ENCODE measurements around the gene AKTIP. TPM values are rescaled to one million over a fixed set of nuclear protein-coding genes. Genes with fewer than 3 reads are reported as not detected.

Gene AKTIP
- total RNA-seq, 2 experiments from 2014 or later = 12.4 to 17.9 TPM

- Histone ChIP-seq H2AFZ (ENCODE audit: low read length) (0 out of 2 replicates have a peak overlapping the region, but pooled peaks have one; percentile 33), H3K36me3 (ENCODE audit: insufficient read depth, low read length) (peaks cover 3% of the 10 kb centered on the region; the same call in 1 of the 2 replicates), H3K4me2 (ENCODE audit: low read length) (peak overlapping the region; percentile 96), H3K4me1 (ENCODE audit: insufficient read depth, low read length, poor library complexity, severe bottlenecking) (peaks cover 23% of the 10 kb centered on the region), H3K27ac (ENCODE audit: low read depth, low read length, poor library complexity, severe bottlenecking) (peak overlapping the region; percentile 49), H3K9me3 (ENCODE audit: low read length) (no peaks in the 10 kb centered on the region), H4K20me1 (ENCODE audit: insufficient read depth, low read length) (no peaks in the 10 kb centered on the region), H3K79me2 (ENCODE audit: insufficient read depth, low read depth, low read length) (no peaks in the 10 kb centered on the region), H3K4me3 (ENCODE audit: low read depth, low read length, poor library complexity, severe bottlenecking) (peak overlapping the region; percentile 82), H3K9me2 (ENCODE audit: insufficient read depth, low read length) (no peaks in the 10 kb centered on the region)
- ChIA-PET CTCF (ENCODE audit: unreplicated experiment) (no interaction called here), POLR2A (interaction anchor here (0.6 to 2.2 kb wide), 10 partner anchors 25 to 622 kb away, joined by 3 to 9 read pairs (median 4); partner anchors contain the start of gene RBL2)
- peak; percentile 100 for DNase-seq (ENCODE audit: low spot score)
- no TSS peak for BruUV-seq (replicated peaks)
- intact Hi-C loops (cut with micrococcal nuclease; ENCODE audit: unreplicated experiment) = loop anchor here (1.0 to 5.0 kb wide), 4 partner anchors 47 to 446 kb away; no protein-coding TSS in a partner anchor
- TF ChIP-seq EZH2phosphoT487 (IDR thresholded peaks at IDR 0.05; ENCODE audit: borderline replicate concordance, low read depth, low read length) (no peak), CTCF (conservative IDR thresholded peaks at IDR 0.05; ENCODE audit: low read length) (no peak)
Measured at GRCh38 chr16:53503270-53503923, 388 bp upstream of the AKTIP start.

GRCh38 chr16:53501216-53501859 is 1.7 kb downstream of the AKTIP start:
- no peaks in the 10 kb centered on the region for H3K79me2 ChIP-seq (ENCODE audit: insufficient read depth, low read depth, low read length)
- H3K4me2 ChIP-seq (ENCODE audit: low read length) = peak overlapping the region; percentile 86
- no peaks in the 10 kb centered on the region for H3K9me2 ChIP-seq (ENCODE audit: insufficient read depth, low read length)
- no peak overlapping the region for H3K4me3 ChIP-seq (ENCODE audit: low read depth, low read length, poor library complexity, severe bottlenecking)
- no peak for DNase-seq (ENCODE audit: low spot score)
- H3K27ac ChIP-seq (ENCODE audit: low read depth, low read length, poor library complexity, severe bottlenecking) = no peak overlapping the region
- no peaks in the 10 kb centered on the region for H4K20me1 ChIP-seq (ENCODE audit: insufficient read depth, low read length)
- no peak for TF ChIP-seq CTCF (conservative IDR thresholded peaks at IDR 0.05; ENCODE audit: low read length)
- no peak for TF ChIP-seq EZH2phosphoT487 (IDR thresholded peaks at IDR 0.05; ENCODE audit: borderline replicate concordance, low read depth, low read length)
- H3K36me3 ChIP-seq (ENCODE audit: insufficient read depth, low read length) = peaks cover 14% of the 10 kb centered on the region
- no peaks in the 10 kb centered on the region for H3K9me3 ChIP-seq (ENCODE audit: low read length)
- intact Hi-C loops (cut with micrococcal nuclease; ENCODE audit: unreplicated experiment) = loop anchor here (5.0 kb wide), 2 partner anchors 369 to 444 kb away; no protein-coding TSS in a partner anchor
- no peak overlapping the region for H2AFZ ChIP-seq (ENCODE audit: low read length)
- no TSS peak for BruUV-seq (replicated peaks)
- peaks cover 23% of the 10 kb centered on the region for H3K4me1 ChIP-seq (ENCODE audit: insufficient read depth, low read length, poor library complexity, severe bottlenecking)
- POLR2A ChIA-PET = interaction anchor here (0.6 to 1.2 kb wide), 2 partner anchors 11 to 15 kb away, joined by 3 to 5 read pairs; no protein-coding TSS in a partner anchor
- CTCF ChIA-PET (ENCODE audit: unreplicated experiment) = no interaction called here

Measured in OCI-LY7 (cell line).